ENCODE data around the gene BMPR1A.

- TF ChIP-seq L3MBTL2 (conservative IDR thresholded peaks at IDR 0.05) = no peak
- TF ChIP-seq SUZ12 (IDR thresholded peaks at IDR 0.05) = no peak
- no peak for TF ChIP-seq ARNT (IDR thresholded peaks at IDR 0.05)
These were observed 204.5 kb downstream of the BMPR1A start for GRCh38 chr10:86960863-86961434.
